ENCODE data around the gene KCTD5.

GRCh38 chr16:2715519-2715918 lies 33.2 kb downstream of the KCTD5 start:
- TF ChIP-seq CTCF (IDR thresholded peaks at IDR 0.05) (no peak), EZH2 (IDR thresholded peaks at IDR 0.05) (no peak), EZH2phosphoT487 (IDR thresholded peaks at IDR 0.05) (no peak)

All from neural progenitor cell (in vitro differentiated cells).